NT2/D1 (cell line): ENCODE data around the gene BSCL2.
A peak's percentile ranks its signal among the peaks of the same experiment; 100 is the strongest.
"Not testable (repeated sequence)": the region's sequence is repeated elsewhere in the genome, so short reads cannot be mapped to it uniquely, and the experiment has no call there.

ENCODE experiments used
- DNase-seq: peaks from one replicate; pipeline ENCODE4 v3.0.0-alpha.2; 2011; ENCODE audit warnings: low read depth, low spot score
- H3K27me3 ChIP-seq: 2 replicates; pipeline ENCODE4 v1.6.0; 2011; ENCODE audit warnings: mild to moderate bottlenecking; ENCODE audit not compliant: insufficient read length, insufficient read depth
- H3K36me3 ChIP-seq: 2 replicates; pipeline ENCODE4 v1.6.1; 2011; ENCODE audit warnings: mild to moderate bottlenecking, low read length, mixed read lengths; ENCODE audit not compliant: insufficient read depth, insufficient read length
- H3K4me1 ChIP-seq: 2 replicates; pipeline ENCODE4 v1.5.1; 2011; ENCODE audit not compliant: insufficient read depth, insufficient read length
- H3K4me3 ChIP-seq: 2 replicates; pipeline ENCODE4 v1.5.1; 2011; ENCODE audit warnings: low read depth; ENCODE audit not compliant: insufficient read length
- H3K9ac ChIP-seq: 2 replicates; pipeline ENCODE4 v1.6.0; 2011; ENCODE audit warnings: low read depth; ENCODE audit not compliant: insufficient read length
- H3K9me3 ChIP-seq: 2 replicates; pipeline ENCODE4 v1.5.1; 2011; ENCODE audit warnings: mild to moderate bottlenecking, low read length; ENCODE audit not compliant: insufficient read depth
- SUZ12 ChIP-seq: IDR thresholded peaks from 2 replicates; pipeline ENCODE4 v1.6.1; 2011; ENCODE audit not compliant: insufficient read length, insufficient read depth; ENCODE audit errors: extremely low read depth
- YY1 ChIP-seq: IDR thresholded peaks from 2 replicates; pipeline ENCODE4 v1.6.1; 2011; ENCODE audit not compliant: insufficient read length, insufficient read depth
- ZNF274 ChIP-seq: IDR thresholded peaks from 2 replicates; pipeline ENCODE4 v1.6.1; 2011; ENCODE audit warnings: mild to moderate bottlenecking, low read depth, low read length

BSCL2 gene

DNA sequence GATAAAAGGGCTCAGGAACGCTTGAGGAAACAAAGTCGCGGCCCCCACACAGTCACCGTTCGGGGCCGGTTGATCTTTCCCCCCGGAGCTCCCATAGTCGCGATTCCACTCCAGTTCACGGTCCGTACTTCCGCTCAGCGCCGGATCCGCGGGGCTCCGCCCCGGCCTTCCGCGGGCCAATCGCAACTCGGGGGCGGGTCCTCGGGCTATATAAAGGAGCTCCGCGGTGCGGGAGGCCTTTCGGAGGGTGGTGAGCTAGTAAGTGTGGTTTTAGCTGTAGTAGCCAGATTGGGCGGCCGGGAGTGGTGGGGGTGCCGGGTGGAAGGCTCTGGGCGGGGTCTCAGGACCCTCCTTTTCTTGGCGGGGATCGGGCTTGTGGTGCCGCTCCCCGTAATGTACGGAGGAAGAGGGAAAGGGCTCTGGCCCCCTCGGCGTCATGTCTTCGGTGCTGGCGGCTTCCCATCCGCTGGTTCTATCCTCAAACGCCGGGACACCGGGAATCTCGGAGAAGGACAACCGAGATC is 42.1 kb downstream of the BSCL2 start, which contains the start of the genes C11orf98 and CSKMT:
C11orf98 (minus strand) TSS at position 136 of the 524 bp plus-strand sequence; CDS start at position 95, 41 bp downstream.
CSKMT (plus strand) TSS at position 238 of the 524 bp plus-strand sequence. CDS start 568 bp downstream, outside the sequence.
- peak; percentile 93 for DNase-seq
- TF ChIP-seq YY1 (no peak), ZNF274 (no peak), SUZ12 (no peak)
- Histone ChIP-seq H3K9ac (peak within 1 kb of the TSS; percentile 100), H3K27me3 (no peaks in the 10 kb centered on the region), H3K36me3 (peaks cover 67% of the 10 kb centered on the region), H3K4me3 (peak within 1 kb of the TSS; percentile 99), H3K4me1 (no peaks in the 10 kb centered on the region), H3K9me3 (no peaks in the 10 kb centered on the region)

DNA sequence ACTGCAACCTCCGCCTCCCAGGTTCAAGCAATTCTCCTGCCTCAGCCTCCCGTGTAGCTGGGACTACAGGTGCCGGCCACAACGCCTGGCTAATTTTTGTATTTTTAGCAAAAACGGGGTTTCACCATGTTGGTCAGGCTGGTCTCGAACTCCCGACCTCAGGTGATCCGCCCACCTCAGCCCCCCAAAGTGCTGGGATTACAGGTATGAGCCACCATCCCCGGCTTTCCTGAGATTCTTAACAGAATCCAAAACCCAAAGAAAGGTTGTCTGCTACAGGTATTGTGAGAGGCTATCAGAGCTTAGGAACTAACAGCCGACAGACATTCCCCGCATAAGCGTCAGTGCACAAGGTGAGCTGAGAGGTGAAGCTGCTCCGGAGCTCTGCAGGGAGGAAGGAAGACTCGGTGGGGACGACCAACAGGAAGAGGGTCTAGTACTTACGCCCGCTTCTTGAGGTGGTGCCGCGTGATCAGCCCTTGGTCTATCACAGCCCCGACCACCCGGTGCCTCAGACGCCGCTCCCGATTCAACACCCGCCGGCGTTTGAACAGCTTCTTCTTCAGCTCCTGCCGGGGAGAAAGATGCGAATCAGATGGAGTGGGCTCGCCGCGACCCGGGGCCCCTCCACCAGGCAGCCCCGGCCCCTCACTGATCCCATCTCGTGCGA is 42.7 kb downstream of the BSCL2 start:
- no peaks in the 10 kb centered on the region for H3K27me3 ChIP-seq
- H3K9me3 ChIP-seq, result no peaks in the 10 kb centered on the region
- peak overlapping the region; percentile 100 for H3K9ac ChIP-seq
- DNase-seq, result no peak
- H3K36me3 ChIP-seq, result peaks cover 61% of the 10 kb centered on the region
- TF ChIP-seq SUZ12 (no peak), YY1 (no peak)
- peak overlapping the region; percentile 99 for H3K4me3 ChIP-seq
- H3K4me1 ChIP-seq, result no peaks in the 10 kb centered on the region

DNA sequence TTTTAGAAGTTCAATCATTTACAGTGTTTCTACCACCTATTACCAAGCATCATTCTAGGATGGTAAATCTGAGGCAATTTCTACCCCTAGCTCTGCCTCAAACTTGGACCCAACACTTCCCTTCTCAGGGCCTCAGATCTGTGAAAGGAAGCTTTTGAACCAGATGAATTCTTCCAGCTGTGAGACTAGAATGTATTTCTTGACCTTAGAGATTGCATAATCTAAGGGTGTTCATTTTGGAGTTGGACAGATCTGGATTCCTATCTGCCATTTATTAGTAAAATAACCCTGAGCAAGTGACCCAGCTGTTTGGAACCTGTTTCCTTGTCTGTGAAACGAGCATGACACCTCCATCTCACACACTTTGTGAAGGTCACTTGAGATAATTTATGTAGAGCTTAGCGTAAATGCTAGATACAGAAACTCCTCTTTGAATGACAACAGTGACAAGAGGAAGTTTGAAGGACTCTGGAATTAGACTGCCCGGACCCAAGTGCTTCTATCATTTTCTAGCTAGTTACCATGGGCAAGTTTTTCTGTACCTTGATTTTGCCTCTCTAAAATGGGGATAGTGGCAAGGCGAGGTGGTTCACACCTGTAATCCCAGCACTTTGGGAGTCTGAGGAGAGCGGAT is 50.3 kb downstream of the BSCL2 start:
- H3K36me3 ChIP-seq, result peaks cover 17% of the 10 kb centered on the region
- no peak overlapping the region for H3K4me3 ChIP-seq

DNA sequence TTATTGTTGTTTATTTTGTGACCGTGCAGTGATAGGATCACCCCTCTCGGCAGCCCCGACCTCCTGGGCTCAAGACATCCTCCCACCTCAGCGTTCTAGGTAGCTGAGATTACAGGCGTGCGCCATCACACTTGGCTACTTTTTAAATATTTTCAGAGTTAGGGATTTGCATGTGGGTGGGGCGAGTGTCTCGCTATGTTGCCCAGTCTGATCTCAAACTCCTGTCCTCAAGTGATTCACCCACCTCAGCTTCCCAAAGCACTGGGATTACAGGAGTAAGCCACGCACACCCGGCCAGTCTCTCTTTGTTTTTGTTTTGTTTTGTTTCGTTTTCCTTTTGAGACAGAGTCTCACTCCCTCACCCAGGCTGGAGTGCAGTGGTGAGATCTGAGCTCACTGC is 52.9 kb downstream of the BSCL2 start:
- no peaks in the 10 kb centered on the region for H3K27me3 ChIP-seq
- no peaks in the 10 kb centered on the region for H3K4me1 ChIP-seq
- H3K36me3 ChIP-seq, result peaks cover 14% of the 10 kb centered on the region
- no peak for DNase-seq
- no peak for TF ChIP-seq ZNF274
- no peak for TF ChIP-seq SUZ12
- no peak for TF ChIP-seq YY1
- H3K9ac ChIP-seq, result no peak overlapping the region
- no peak overlapping the region for H3K4me3 ChIP-seq
- H3K9me3 ChIP-seq, result no peaks in the 10 kb centered on the region

More for the DNA sequence above, 50.3 kb downstream of the BSCL2 start:
- H3K9me3 ChIP-seq, result no peaks in the 10 kb centered on the region
- H3K9ac ChIP-seq, result no peak overlapping the region
- no peaks in the 10 kb centered on the region for H3K4me1 ChIP-seq
- DNase-seq, result no peak
- H3K27me3 ChIP-seq, result no peaks in the 10 kb centered on the region
- TF ChIP-seq SUZ12 (no peak), YY1 (no peak), ZNF274 (no peak)

DNA sequence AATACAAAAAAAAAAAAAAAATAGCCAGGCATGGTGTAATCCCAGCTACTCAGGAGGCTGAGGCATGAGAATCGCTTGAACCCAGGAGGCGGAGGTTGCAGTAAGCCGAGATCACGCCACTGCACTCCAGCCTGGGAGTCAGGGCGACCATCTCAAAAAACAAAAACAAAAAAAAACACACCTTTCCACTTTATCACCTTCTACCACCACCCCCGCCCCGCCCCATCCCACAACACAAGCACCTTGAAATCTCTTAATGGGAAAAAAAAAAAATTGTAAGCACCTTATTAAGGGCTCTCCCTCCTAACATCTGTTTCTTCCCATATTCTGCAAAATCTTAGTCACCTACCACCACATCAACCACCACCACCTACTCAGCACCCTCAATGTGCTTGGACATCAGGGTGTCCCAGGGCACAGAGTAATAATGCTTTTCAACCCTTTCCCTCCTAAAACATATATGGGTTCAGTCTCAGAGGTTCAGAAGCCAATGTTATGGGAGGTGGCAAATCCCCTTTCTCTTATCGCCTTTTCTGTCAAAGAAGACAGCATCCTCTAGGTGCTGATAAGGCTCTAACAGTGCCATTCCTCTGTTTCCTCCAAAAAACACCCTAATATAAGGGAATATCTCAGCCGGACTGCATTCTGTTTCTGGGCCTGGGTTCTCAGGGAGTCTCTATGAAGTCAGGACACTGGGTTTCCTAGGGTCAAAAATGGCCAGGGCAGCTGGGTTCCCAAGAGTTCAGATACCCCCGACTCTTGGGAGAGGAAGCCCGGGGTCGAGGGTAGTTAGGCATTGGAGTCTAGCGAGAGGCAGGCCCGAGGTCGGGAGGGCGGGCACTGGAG is 54.8 kb downstream of the BSCL2 start:
- Histone ChIP-seq H3K27me3 (no peaks in the 10 kb centered on the region), H3K4me3 (peak overlapping the region; percentile 88), H3K36me3 (peaks cover 33% of the 10 kb centered on the region), H3K9me3 (no peaks in the 10 kb centered on the region), H3K9ac (peak overlapping the region; percentile 99), H3K4me1 (peaks cover 1% of the 10 kb centered on the region)
- TF ChIP-seq YY1 (no peak), ZNF274 (no peak), SUZ12 (no peak)
- DNase-seq, result no peak

DNA sequence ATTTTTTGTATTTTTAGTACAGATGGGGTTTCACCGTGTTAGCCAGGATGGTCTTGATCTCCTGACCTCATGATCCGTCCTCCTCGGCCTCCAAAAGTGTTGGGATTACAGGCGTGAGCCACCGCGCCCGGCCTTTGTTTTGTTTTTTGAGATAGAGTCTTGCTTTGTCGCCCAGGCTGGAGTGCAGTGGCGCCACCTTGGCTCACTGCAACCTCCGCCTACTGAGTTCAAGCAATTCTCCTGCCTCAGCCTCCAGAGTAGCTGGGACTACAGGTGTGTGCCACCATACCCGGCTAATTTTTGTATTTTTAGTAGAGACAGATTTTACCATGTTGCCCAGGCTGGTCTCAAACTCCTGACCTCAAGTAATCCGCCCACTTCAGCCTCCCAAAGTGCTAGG is 56.9 kb downstream of the BSCL2 start:
- H3K9ac ChIP-seq, DNase-seq: not testable (repeated sequence)

DNA sequence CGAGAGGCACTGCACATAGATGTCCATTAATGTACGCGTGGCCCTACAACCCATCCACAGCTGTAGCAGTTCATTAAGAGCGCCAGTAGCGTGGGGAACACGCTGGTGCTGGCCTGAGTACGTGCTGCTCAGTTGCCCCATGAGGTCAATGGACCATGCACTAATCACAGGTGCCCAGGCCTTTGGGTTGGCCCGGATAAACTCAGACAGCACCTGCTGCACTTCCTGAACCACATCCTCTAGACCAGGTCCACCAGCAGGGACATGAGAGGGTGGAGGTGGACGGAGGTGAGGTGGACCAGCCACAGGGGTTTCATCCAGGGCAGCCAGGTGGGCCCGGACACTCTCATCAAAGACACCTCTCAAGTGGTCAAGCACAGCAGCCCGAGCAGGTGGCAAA is 57.7 kb downstream of the BSCL2 start:
- peaks cover 45% of the 10 kb centered on the region for H3K36me3 ChIP-seq
- H3K4me3 ChIP-seq, result no peak overlapping the region
- peaks cover 6% of the 10 kb centered on the region for H3K4me1 ChIP-seq
- no peak for TF ChIP-seq YY1
- no peak for TF ChIP-seq ZNF274
- no peak for TF ChIP-seq SUZ12
- no peaks in the 10 kb centered on the region for H3K27me3 ChIP-seq
- DNase-seq, result no peak
- H3K9me3 ChIP-seq, result no peaks in the 10 kb centered on the region
- H3K9ac ChIP-seq, result peak overlapping the region; percentile 8

More for the DNA sequence above, 56.9 kb downstream of the BSCL2 start:
- H3K27me3 ChIP-seq, H3K4me3 ChIP-seq, H3K9me3 ChIP-seq, H3K4me1 ChIP-seq: not testable (repeated sequence)
- peaks cover 39% of the 10 kb centered on the region for H3K36me3 ChIP-seq
